ENCODE results near the gene SNRNP35.

- TF ChIP-seq ZNF274 (IDR thresholded peaks at IDR 0.05; ENCODE audit: borderline replicate concordance, extremely low read depth, low read length) (no peak), CHD1 (IDR thresholded peaks at IDR 0.05; ENCODE audit: low read depth, low read length) (no peak), EZH2 (IDR thresholded peaks at IDR 0.05; ENCODE audit: low read depth, low read length, severe bottlenecking) (no peak), ASH2L (IDR thresholded peaks at IDR 0.05; ENCODE audit: low read length) (no peak), SRF (IDR thresholded peaks at IDR 0.05; ENCODE audit: low read depth, low read length) (no peak)
- TF ChIP-seq, protein P1, sequence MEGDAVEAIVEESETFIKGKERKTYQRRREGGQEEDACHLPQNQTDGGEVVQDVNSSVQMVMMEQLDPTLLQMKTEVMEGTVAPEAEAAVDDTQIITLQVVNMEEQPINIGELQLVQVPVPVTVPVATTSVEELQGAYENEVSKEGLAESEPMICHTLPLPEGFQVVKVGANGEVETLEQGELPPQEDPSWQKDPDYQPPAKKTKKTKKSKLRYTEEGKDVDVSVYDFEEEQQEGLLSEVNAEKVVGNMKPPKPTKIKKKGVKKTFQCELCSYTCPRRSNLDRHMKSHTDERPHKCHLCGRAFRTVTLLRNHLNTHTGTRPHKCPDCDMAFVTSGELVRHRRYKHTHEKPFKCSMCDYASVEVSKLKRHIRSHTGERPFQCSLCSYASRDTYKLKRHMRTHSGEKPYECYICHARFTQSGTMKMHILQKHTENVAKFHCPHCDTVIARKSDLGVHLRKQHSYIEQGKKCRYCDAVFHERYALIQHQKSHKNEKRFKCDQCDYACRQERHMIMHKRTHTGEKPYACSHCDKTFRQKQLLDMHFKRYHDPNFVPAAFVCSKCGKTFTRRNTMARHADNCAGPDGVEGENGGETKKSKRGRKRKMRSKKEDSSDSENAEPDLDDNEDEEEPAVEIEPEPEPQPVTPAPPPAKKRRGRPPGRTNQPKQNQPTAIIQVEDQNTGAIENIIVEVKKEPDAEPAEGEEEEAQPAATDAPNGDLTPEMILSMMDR (IDR thresholded peaks at IDR 0.05; ENCODE audit: control extremely low read depth in 1 of 3, insufficient read depth in 1 of 3, low read depth in 1 of 3, low read length in 3 of 3) = no peak
These were observed 7.3 kb upstream of the SNRNP35 start for GRCh38 chr12:123450636-123451035.

All from H1 (cell line).